GM21529 (cell line): ENCODE results near the gene ARHGAP19.
"Not testable (repeated sequence)": the region's sequence is repeated elsewhere in the genome, so short reads cannot be mapped to it uniquely, and the experiment has no call there.

Source experiments
- ATAC-seq: cut with Tn5 transposase; IDR thresholded peaks from one replicate; pipeline ENCODE4 v1.9.1; 2021; ENCODE audit not compliant: unreplicated experiment

The ARHGAP19 gene

DNA sequence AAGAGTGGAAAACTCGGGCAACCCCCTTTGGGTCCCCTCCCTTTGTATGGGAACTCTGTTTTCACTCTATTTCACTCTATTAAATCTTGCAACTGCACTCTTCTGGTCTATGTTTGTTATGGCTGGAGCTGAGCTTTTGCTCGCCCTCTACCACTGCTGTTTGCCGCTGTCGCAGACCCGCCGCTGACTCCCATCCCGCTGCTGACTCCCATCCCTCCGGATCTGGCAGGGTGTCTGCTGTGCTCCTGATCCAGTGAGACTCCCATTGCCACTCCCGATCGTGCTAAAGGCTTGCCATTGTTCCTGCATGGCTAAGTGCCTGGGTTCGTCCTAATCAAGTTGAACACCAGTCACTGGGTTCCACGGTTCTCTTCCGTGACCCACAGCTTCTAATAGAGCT lies 2.4 kb downstream of the ARHGAP19 start:
- not testable (repeated sequence) for ATAC-seq

DNA sequence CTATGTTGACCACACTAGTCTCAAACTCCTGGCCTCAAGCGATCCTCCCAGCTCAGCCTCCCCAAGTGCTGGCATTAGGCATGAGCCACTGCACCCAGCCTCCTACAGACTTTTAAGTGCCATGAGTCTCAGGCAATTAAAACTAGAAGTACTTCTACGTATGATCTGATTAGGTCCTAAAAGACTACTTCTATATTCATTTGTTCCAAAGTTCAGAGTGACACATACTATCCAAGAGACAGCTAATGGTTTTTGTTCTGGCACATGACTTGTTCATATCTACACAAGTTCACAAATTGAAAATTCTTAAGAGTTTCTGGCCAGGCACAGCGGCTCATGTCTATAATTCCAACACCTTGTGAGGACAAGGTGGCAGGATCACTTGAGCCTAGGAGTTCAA lies 11.7 kb downstream of the ARHGAP19 start:
- ATAC-seq = no peak

DNA sequence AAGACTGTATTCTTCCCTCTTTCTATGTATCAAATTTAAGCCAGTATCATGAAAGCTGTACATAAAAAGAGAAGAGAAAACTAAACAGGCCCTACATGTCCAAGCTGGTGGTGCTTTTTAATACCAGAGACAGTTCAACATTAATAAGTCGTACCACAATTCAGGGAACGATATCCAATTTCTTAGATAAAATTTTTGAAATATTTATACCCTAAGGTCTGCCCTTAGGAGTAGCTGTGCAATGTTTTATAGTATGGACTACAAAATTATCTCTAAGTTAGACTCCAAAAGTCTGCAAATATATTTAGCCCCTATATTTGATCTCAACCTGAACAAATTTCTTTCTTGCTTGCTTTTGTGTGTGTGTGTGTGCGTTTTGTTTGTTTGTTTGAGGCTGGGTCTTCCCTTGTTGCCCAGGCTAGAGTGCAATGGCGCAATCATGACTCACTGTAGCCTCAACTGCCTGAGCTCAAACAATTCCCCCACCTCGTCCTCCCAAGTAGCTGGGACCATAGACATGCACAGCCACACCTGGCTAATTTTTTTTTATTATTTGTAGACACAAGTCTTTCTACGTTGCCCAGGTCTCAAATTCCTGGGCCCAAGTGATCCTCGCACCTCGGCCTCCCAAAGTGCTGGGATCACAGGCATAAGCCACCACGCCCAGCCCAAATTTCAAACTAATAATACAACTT lies 13.2 kb downstream of the ARHGAP19 start:
- no peak for ATAC-seq

DNA sequence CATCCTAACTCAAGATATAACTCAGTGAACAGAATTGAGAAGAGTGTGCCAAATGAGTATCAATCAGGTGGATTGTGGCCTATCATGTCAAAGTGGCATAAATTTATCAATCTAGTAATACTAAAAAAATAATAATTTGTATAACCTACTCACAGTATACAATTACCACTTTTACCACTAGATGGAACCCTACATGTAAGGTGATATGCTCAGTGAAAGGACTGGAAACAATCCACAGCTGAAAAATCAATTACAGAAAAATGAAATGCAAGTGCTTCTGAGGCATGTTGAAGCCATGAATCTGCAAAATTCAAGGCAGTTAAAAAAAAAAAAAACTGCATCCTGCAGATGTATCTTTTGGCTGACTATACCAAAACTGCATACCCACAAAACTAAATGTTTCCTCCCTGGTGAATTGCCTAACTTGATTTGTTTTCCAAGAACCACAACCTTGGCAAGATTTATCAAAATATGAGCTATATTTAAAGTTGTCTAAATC lies 13.9 kb downstream of the ARHGAP19 start:
- no peak for ATAC-seq

DNA sequence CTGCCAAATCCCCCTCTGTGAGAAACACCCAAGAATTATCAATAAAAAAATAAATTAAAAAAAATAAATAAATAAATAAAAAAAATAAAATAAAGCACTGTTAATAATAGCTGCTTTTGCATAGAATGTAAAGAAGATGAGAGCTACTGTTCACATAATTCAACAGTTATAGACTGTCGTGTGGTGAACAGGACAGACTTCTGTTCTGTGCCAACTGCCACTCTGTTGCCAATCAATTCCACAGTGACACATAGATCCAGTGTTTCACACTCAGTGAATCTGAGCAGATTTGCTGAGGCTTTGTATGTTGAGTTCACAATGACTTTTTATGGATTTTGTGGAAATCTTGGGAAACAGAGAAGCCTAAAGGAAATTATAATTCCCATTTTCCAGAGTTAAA lies 14.9 kb downstream of the ARHGAP19 start:
- no peak for ATAC-seq

DNA sequence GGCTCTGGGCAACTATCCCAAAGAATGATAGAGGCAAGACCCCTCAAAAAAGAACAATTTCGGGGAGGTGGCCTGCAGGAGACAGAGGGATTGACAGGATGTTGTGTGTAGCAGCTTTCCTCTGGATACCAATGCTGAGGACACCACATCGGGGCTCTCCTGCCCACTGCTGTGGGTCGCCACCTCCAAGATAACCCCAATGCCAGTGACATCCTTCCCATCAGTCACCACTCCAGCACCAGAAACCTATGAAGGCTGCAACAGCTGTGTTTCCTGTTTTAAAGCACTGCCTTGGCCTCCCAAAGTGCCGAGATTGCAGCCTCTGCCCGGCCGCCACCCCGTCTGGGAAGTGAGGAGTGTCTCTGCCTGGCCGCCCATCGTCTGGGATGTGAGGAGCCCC lies 17.6 kb downstream of the ARHGAP19 start:
- no peak for ATAC-seq

DNA sequence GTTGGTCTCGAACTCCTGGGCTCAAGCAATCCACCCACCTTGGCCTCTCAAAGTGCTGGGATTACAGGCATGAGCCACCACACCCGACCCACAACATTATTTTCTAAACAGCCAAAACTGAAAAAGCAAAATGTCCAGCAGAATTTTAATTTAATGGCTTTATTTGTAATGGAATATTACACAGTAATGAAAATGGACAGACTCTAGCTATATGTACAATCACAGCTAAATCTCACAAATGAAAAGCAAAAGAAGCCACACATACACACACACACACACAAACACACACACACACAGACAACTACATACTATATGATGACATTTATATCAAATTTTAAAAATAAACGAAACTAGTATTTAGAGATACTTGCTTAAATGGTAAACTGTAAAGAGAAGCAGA lies 18.7 kb downstream of the ARHGAP19 start:
- no peak for ATAC-seq

DNA sequence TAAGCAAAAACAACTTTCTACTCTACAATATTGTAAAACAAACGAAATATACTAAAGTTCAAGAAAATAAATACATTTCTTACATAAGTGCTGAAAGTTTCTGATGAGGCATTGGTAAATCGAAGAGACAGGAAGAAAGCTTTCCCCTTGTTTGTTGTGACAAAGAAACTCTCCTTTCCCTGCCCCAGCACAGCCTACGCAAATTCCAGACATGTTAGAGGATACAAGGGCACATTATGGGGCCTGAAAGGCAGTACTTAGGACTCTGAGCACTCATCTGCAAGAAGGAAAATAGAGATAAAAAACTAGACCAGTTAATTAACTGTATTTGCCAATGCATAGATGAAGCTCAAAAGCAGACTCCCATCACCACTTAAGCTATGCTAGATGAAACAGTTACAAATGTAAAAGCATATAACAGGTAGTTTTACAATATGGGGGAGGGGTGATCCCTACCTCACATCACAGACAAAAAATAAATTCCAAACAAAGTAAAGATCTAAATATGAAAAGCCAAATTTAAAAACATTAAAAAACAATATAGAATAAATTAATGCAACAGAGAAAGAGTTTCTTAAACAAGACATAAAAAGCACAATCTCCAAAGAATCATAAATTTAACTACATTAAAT lies 21.8 kb downstream of the ARHGAP19 start:
- no peak for ATAC-seq

DNA sequence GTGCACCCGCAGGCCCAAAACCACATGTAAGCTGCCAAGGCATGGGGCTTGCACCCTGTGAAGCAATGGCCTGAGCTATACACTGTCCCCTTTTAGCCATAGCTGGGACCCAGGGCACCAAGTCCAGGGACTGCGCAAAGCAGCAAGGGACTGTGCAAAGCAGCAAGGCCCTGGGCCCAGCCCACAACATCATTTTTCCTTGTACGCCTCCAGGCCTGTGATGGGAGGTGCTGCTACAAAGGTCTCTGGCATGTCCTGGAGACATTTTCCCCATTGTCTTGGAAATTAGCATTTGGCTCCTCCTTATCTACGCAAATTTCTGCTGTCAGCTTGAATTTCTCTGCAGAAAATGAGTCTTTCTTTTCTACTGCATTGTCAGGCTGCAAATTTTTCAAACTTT lies 24.8 kb downstream of the ARHGAP19 start:
- ATAC-seq = no peak

DNA sequence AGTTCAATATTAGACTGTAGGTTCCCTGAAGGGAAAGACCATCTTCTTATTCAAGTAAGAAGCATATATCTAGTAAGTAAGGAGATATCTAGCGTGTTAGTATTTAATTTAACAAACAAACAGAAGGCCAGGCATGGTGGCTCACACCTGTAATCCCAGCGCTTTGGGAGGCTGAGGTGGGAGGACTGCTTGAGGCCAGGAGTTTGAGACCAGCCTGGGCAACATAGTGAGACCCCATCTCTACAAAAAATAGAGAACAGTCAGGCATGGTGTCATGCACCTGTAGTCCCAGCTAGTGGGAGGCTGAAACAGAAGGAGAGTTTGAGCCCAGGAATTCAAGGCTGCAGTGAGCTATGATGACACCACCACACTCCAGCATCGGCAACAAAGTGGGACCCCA lies 27.3 kb downstream of the ARHGAP19 start:
- not testable (repeated sequence) for ATAC-seq

DNA sequence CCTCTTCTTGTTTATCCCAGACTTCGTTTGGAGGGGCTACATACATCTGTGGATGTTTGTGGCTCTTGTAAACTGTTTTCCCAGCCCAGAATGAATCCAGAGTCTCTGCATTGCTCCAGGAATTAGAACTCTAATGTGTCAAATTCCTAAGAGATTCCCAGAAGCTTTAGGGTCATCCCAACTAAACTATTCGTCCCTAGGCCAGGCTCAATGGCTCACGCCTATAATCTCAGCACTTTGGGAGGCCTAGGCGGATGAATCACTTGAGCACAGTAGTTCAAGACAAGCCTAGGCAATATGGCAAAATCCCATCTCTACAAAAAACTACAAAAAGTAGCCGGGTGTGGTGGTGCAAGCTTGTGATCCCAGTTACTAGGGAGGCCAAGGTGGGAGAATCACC lies 28.5 kb downstream of the ARHGAP19 start:
- ATAC-seq = no peak

DNA sequence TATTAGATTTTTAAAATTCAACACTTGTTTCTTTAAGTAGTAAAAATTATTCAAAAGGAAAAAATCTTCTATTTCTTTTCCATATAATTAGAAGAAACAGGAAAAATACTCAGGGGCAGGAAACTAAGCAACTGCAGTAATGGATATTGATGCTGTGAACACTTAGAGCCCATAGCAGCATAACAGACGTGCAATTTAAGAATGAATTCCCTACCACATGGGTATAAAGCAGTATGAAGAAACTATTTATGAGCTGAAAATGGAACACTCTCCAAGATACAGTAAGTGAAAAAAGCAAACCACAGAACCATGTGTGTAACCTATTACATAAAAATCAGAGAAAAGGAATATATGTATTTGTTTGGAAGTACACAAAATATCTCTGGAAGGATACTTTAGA lies 30.8 kb downstream of the ARHGAP19 start:
- ATAC-seq = no peak

DNA sequence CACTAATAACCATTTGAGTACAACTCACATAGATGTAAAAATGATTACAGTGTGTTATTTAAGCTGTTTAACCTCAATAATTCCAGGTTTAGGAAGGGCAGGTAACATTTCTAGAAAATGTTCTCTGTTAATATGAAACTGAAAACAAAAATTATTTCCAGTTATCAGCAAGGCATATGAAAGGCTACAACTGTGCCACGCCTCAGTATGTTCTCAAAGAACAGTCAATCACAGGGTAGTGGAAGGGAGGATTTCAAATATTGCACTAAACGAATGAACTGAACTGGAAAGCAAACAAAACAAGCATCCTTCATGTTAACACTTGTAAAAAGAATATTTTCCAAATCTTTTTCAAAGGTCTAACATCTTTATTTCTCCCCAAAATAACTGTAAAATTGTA lies 31.3 kb downstream of the ARHGAP19 start:
- ATAC-seq = no peak

DNA sequence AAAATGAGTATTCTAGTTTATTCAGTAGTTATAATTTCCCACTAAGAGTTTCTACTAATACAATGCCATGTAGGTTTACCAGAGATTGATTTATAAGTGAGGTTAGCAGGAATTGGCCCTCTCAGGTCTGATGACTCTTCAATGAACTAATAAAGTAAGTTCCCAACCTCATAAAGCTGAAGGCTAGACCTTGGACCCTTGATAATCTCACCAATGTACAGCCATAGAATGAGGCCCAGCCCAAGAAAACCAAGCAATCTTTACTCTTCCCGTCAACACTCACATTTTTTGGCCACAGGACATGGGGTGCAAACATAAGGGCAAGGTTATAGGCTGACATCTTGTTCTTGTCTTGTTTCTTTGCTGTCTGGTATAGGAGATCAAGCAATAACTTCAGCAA lies 33.3 kb downstream of the ARHGAP19 start:
- no peak for ATAC-seq

DNA sequence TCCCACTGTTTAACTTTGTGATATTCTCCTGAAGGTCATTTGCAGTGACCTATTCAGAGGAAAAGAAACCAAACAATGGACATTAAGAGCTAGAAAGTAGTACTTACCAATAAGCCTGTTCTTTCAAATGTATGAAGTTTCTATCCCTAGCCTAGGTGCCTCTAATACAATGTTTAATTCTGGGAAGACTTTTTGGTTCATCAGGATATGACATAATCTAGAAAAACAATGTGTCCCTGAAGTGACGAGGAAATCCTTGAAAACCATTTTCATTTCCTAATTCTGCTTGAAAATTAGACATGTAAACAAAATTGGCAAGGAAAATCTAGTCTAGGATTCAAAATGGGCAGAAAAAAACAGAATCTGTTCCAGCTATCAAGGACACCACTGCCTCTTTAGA lies 36.1 kb downstream of the ARHGAP19 start:
- no peak for ATAC-seq

DNA sequence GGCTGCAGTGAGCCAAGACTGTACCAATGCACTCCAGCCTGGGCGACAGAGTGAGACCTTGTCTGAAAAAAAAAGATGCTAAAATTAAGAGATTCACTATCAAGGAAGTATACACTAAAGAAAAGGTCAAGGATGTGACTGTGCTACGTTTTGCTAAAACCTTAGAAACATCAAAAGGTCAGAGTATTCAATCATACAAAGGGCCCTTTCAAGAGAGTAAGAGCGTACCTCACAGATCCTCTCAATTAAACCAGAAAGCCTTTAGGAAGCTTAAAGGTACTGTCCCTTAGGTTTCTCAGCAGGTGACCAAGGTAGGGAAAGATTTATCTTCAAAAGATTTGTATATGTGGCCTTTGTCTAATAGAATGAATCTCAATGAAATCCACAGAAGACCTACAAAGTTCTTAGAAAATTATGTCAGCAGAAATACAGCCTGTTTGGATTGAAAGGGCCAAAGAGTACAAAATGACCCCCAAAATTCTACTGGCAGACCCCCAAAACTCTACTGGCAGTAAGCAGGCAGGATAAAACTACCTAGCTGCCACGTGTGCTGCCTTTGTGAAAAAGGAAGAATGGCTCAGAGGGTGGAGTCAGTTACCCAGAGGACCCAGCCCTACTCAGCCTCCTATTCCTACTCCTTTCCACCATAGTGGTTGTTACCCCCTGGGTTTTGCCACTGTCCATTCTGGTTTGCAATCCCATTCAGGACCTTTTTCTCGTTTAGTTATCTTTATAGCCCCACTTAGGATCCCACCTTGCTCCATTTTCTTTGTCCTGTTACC lies 36.7 kb downstream of the ARHGAP19 start:
- no peak for ATAC-seq

DNA sequence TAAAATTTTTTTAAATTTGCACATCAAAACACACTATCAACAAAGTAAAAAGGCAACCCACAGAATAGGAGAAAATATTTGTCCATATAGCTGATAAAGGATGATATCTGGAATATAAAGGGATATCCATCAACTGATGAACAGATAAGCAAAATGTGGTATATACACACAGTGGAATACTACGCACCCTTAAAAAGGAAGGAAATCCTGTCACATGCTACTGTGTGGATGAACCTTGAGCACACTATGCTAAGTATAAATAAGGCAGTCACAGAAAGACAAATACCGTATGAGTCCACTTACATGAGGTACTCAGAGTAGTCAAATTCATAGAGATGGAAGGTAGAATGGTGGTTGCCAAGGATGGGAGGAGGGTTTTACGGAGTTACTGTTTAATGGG lies 37.7 kb downstream of the ARHGAP19 start:
- no peak for ATAC-seq

DNA sequence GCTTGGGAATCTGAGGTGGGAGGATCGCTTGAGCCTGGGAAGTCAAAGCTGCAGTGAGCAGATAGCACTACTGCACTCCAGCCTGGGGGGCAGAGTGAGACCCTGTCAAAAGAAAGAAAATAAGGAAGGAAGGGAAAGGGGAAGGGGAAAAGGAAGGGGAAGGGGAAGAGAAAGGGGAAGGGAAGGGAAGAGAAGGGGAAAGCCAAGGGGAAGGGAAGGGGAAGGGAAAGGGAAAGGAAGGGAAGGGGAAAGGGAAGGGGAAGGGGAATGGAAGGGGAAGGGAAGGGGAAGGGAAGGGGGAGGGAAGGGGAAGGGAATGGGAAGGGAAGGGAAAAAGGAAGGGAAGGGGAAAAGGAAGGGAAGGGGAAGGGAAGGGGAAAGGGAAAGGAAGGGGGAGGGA lies 41.5 kb downstream of the ARHGAP19 start:
- ATAC-seq = no peak

DNA sequence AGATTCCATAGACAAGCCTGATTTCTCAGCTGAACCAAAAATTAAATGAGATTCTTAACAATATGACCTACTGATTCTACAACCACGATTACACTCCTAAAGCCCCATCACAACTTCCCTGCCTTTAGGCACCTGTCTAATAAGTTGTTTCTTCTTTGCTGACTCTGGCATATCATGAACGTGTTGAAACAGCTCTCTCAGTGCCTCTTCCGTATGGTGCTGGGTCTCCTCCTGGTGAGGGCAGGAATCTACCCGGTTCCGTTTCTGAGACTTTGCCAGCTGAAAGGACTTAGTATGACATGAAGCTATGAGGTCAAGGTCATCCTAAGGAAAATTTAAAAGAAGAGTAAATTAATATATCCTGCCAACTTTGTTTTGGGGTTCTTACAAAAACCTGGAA lies 48.6 kb downstream of the ARHGAP19 start:
- no peak for ATAC-seq

DNA sequence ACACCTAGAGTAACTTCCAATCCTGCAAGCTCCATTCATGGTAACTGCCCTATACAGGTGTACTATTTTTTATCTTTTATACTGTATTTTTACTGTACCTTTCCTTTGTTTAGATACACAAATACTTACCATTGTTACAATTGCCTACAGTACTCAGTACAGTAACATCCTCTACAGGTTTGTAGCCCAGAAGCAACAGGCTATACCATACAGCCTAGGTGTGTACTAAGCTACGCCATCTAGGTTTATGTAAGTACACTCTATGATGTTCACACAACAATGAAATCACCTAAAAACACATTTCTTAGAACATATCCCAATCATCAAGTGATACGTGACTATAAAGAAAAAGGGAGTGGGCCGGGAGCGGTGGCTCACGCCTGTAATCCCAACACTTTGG lies 53.6 kb downstream of the ARHGAP19 start:
- no peak for ATAC-seq

DNA sequence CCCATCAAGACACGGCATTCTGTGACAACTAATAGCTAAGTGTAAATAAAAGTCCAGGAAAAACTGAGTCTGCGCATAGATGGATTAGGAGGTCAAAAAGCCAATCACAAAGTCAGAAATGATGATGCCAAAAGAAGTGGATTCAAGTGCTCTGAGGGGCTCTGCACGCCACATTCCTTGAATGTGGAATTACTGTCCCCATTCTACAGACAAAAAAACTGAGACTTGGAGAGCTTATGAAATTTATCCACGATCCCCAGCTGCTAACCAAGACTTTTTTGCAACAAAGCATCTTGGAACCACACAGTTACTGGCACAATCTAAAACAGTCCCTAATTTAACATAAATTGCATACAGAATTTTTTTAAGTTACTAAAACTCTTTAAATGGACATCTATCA lies 57.1 kb downstream of the ARHGAP19 start:
- ATAC-seq = no peak

DNA sequence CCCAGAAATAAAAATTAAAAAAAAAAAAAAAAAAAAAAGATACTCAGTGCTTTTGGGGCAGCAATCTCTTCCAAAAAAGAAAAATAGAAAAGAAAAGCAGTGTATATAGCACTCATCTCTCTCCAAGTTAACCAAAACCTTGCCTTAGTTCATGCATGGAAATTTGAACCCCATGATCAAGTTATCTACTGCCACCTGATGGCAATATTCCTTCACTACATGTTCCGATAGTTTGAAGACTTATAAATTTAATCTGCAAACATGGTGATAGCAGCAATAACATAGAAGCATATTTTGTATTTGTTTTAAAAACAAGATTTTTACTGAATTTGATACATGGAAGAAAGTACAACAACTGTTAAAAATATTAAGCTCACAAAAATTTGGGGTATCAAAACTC lies 58.0 kb downstream of the ARHGAP19 start:
- ATAC-seq = no peak
